CD4-positive, alpha-beta T cell treated with Interferon alpha-2 for 1 hour (primary cell): ENCODE data around the gene MAN1C1.
"Not testable (repeated sequence)": the region's sequence is repeated elsewhere in the genome, so short reads cannot be mapped to it uniquely, and the experiment has no call there.

Source experiments
- DNase-seq, 2 donors: peaks; one replicate each; pipeline ENCODE4 v3.0.0-alpha.2; 2020 to 2022

The MAN1C1 gene

DNA sequence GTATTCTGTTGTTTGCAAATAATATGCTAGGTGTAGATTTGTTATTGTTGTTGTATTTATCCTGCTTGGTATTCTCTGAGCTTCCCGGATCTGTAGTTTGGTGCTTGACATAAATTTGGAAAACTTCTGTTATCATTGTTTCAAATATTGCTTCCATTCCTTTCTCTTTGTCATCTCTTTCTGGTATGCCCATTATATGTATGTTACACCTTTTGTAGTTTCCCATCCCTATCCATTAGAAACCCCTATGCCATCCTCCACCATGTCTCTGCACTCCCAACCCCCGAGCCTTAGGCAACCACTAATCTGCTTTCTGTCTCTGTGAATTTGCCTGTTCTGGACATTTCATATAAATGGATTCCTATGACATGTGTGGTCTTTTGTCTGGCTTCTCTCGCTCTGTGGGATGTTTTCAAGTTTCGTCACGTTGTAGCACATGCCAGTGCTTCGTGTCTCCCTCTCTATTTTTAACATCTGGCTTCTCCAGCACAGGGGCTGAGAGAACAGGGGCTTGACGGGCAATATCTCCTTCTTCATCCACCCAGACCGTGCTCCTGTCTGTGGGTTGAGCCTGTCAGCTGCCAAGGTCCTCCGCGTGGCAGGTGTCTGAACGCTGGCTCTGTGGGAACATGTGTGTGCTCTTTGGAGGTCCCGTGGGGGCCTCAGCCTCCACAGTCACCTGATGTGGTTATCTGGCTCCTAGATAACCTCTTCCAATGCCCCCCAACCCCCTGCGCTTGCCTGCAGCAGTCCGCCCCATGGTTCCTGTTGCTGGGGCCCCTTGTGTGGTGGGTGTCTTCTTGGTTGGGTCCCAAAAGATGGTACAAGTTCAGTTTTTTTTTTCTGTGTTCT, 32.8 kb upstream of the MAN1C1 start:
- no peak for DNase-seq

DNA sequence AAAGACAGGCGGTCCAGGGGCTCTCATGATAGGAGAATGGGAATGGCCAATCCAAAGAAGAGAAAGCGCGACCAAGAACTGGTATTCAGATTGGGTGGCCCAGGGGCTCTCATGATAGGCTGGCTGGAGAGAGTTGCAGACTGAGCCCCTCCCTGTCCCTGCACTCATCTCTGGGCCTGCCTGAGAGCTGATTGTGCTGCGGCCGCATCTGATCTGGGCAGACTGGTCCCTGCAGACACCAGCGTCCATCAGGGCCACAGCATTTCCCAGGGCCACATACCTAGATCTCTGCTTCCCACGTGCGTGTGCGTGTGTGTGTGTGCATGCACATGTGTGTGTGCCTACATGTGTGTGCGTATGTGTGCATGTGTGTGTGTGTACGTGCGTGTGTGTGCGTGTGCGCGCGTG, 30.4 kb upstream of the MAN1C1 start:
- no peak for DNase-seq

DNA sequence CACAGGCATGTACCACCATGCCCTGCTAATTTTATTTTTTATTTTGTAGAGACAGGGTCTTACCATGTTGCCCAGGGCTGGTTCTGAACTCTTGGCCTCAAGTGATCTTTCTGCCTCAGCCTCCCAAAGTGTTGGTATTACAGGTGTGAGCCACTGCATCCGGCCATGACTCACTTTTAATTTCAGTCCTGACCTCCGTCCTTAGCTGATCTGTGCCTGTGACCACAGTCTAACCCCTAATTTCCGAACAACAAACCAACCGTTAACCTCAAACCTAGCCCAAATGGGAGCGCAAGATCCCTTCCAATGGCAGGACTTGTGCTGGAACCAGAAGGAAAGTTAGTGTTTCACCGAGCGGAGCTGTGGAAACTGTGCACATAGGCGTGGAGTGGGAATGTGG, 29.3 kb upstream of the MAN1C1 start:
- DNase-seq: peak in 1 of 2 donors; percentile 12

DNA sequence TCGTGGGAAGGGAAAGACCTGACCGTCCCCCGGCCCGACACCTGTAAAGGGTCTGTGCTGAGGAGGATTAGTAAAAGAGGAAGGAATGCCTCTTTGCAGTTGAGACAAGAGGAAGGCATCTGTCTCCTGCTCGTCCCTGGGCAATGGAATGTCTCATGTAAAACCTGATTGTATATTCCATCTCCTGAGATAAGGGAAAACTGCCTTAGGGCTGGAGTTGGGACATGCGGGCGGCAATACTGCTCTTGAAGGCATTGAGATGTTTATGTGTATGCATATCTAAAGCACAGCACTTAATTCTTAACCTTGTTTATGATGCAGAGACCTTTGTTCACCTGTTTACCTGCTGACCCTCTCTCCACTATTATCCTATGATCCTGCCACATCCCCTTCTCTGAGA, 28.4 kb upstream of the MAN1C1 start:
- DNase-seq: not testable (repeated sequence)

DNA sequence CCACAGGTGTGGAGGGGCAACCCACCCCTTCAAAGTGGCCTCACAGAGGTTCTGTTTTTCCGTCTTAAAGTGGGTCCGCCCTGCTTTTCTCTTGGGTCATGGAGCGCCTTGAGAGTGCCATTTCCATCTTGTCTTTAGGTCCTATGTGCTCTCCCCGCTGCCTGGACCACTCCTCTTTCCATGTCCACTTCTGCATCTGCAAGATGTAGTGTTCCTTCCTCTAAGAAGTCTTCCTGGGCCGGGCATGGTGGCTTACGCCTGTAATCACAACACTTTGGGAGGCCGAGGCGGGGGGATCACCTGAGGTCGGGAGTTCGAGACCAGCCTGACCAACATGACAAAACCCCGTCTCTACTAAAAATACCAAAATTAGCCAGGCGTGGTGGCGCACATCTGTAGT, 27.8 kb upstream of the MAN1C1 start:
- not testable (repeated sequence) for DNase-seq

DNA sequence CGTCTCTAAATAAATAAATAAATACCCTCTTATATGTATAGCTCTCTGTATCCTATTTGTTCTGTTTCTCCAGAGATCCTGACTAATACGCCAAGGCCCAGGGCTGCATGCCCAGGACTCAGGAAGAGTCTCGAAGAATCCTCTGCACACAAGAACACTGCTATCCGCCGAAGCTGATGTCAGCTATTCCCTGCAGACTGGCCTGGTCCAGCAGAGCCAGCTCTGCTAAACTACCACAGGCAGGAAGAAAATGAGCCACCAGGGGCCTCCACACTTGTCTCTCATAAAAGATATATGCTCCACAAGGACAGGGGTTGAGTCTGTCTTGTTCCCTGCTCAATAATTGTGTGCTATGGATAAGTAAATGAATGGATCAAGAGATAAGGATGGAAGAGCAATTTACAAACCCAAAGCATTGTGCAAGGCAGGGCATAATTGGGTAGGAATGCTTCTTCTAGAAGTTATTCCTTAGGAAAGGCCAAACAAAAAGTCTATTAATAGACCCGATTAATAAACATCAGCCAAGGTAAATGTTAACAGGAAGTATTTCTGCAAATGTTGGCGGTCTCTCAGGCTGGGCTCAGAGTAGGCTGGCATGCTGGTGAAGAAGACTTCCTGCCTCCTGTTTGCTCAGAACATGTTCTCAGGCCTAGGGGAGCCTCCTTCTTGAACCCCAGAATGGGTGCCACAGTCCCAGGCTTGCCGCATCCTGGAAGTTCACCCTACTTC, 26.3 kb upstream of the MAN1C1 start:
- no peak for DNase-seq

DNA sequence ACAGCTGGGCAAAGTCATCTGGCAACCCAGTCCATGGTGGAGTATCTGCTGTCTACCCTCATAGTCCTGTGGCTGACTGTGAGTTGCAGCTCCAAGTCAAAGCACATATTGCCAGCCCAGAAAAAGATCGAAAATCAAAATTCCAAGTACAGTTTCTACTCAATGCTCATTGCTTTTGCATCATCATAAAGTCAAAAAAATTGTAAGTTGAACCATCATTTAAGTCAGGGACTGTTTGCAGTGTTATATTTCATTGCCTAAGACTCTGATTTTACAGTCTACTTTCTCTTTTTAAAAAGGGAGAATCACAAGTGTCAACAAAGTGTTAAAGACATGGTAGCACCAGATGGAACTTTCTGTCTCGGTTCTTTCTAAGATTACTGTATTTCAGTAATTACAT, 22.7 kb upstream of the MAN1C1 start:
- DNase-seq: no peak

DNA sequence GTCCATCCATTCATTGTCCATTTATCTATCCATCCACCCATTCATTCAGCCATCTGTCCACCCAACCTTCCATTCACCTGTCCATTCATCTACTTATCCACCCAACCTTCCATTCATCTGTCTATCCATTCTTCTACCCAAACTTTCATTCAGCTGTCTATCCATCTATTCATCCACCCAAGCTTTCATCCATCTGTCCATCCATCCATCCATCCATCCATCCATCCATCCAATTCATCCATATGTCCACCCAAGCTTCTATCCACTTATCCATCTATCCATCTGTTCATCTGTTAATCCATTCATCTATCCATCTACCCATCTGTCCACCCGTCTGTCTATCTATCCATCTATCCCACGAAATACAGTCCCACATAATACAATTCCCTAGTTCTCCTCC, 21.6 kb upstream of the MAN1C1 start:
- no peak for DNase-seq

DNA sequence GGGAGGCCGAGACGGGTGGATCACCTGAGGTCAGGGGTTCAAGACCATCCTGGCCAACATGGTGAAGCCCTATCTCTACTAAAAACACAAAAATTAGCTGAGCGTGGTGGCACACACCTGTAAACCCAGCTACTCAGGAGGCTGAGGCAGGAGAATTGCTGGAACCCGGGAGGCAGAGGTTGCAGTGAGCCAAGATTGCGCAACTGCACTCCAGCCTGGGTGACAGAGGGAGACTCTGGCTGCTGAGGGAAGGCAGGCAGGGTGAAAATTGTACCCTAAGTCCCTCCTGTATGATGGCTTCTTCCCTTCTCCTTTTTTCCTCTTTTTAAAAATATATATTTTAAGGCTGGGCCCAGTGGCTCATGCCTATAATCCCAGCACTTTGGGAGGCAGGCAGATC, 19.9 kb upstream of the MAN1C1 start:
- not testable (repeated sequence) for DNase-seq

DNA sequence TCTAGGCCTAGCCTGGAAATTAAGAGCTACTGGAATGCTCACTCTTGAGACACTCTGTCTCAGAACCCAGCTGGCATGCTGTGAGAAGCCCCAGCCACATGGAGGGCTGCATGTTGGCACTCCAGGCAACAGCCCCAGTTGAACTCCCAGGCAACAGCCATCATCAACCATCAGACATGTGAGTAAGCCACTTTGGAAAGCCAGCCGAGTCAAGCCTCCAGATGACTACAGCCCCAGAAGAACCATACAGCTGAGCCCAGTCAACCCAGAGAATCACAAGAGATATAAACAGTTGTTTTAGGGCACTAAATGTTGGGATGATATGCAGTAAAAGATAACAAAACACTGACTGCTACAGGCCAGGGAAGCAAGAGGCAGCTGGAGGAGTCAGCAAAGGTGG, 17.7 kb upstream of the MAN1C1 start:
- no peak for DNase-seq

DNA sequence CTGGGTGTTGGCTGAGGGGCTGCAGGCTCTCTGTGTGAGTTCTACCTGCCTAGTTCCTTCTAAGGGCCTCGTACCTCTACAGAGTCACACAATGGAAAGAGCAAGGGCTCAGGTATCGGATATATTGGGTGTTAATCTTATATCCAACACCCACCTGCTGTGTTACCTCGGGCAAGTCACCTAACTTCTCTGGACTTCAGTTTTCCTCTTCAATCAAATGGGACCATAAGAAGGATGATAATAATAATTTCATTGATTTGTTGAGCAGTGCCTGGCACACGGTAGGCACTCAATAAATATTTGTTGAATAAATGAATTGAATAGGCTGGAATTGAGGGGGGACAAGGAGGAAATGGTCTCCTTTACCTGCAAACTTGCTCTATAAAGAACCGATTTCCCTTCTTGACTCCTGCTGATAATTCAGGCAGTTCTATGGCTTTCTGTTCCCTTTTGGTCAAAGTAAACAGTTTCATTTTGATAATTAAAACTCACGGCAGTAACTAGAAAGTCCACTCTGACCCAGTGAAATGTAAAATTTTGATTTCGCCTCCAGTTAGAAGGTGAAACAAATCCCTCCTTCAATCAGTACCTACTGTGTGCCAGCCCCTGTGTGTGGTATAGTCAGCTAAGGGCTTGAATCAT, 16.5 kb upstream of the MAN1C1 start:
- DNase-seq: no peak

DNA sequence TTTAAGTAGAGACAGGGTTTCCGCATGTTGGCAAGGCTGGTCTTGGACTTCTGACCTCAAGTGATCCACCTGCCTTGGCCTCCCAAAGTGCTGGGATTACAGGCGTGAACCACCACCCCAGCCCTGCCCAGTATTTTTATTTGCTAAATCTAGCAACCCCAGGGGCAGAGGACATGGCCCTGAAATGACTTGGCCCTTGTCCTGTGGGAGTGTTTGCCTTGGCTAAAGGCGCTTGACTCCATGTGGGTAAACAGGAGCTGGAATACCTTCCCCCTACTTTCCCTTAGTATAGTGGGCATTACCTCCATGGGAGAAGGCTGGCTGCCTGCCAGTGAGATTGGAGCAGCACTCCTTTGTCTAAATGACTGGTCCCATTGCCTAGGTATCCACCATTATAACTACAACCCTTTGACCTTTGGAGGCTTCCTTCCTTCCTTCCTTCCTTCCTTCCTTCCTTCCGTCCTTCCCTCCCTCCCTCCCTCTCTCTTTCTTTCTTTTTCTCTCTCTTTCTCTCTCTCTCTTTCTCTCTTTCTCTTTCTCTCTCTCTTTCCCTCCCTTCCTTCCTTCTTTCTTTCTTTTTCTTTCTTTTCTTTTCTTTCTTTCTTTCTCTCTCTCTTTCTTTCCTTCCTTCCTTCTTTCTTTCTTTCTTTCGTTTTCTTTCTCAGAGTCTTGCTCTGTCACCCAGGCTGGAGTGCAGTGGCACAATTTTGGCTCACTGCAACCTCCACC, 15.5 kb upstream of the MAN1C1 start:
- not testable (repeated sequence) for DNase-seq

DNA sequence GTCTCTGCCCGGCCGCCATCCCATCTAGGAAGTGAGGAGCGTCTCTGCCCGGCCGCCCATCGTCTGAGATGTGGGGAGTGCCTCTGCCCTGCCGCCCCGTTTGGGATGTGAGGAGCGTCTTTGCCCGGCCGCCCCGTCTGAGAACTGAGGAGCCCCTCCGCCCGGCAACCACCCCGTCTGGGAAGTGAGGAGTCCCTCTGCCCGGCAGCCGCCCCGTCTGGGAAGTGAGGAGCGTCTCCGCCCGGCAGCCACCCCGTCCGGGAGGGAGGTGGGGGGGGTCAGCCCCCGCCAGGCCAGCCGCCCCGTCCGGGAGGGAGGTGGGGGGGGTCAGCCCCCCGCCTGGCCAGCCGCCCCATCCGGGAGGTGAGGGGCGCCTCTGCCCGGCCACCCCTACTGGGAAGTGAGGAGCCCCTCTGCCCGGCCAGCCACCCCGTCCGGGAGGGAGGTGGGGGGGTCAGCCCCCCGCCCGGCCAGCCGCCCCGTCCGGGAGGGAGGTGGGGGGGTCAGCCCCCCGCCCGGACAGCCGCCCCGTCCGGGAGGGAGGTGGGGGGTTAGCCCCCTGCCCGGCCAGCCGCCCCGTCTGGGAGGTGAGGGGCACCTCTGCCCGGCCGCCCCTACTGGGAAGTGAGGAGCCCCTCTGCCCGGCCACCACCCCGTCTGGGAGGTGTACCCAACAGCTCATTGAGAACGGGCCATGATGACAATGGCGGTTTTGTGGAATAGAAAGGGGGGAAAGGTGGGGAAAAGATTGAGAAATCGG, 12.6 kb upstream of the MAN1C1 start:
- DNase-seq: not testable (repeated sequence)

DNA sequence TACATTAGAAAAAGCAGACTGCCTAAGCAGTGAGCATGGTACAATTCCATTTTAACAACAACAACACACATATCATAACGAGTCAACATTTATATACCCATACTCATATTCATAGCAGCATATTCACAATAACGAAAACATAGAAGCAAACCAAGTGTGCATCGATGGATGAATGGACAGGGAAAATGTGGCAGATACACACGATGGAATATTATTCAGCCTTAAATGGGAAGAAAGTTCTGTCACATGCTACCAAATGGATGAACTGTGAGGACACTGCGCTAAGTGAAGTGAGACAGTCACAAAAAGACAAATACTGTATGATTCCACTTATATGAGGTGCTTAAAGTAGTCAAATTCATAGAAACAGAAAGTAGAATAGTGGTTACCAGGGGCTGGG, 9.5 kb upstream of the MAN1C1 start:
- DNase-seq: no peak

DNA sequence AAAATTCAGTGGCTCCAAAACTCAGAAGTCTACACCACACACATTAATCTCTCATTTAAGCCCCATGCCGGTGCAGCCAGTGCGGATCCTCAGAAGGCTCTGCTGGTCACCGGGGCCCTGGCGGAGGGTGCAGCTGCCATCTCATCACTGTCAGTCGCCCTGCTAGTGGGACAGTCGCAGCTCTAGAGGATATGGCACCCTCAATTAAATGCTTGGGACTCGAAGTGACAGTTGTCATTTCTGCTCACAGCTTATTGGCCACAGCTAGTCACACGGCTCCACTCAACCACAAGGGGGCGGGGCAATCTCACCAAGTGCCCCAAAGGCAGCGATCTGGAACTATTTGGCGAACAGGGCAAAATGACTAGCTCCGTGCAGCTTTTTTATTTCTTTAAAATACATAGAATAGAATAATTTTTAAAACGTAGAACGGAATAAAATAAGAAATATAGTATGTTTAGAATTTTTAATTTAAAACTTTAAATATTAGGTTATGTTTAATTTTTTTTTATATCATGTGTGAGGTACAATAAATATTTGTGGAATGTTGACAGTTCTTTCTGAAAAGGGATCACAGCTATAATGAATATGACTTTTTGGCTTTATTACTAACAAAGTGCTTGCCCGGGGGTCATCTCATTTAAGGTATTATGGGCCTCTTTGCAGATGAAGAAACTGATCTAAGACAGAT, 8.0 kb upstream of the MAN1C1 start:
- DNase-seq: peak; percentile 85 to 90

DNA sequence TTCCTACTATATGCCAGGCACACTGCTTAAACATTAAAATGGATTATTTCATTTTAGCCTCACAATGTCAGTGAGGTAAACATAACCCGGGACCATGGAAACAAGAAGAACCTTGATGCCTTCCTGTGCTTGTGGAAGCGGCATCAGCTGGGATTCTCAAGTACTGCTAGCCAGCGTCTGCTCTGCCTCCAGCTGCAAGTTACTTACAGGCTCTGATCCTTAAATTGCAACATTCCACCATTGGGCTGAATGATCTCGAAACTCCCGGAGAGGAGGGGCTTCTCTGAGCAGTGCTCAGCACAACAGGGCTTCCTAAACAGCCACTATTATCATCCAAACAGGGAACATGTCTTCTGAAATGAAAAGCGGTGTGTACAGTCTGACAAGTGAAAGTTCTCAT, 6.7 kb upstream of the MAN1C1 start:
- DNase-seq: no peak

DNA sequence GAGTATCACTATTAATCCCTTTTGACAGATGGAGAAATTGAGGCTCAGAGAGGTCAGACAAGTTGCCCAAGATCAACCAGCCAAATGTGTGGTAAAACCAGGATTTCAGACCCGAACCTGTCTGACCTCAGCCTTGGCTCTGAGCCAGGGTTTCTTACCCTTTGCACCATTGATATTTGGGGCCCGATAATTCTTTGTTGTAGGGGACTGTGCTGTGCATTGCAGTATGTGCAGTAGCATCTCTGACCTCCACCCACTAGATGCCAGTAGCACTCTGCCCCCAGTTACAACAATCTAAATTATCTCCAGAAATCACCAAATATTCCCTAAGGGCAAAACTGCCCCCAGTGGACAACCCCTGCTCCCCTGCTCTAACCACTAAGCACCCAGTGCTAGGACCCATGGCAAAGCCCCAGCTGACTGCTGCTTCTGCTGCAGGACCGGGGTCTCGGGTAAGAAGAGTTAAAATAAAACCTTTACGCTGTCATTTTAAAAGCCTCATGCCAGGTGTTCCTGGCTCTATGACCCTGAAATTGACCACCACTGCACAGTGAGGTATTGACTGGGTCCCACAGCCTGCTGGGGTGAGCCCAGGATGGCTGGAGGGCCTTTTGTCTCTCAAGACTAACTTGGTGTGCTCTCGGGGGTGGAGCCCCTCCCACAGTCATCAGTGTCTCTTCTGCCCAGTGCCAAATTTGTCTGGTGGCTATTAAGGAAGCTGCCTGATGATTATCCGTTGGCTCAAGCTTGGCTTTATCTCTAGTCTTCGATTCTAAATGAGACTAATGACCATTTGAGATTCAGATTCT, 5.6 kb upstream of the MAN1C1 start:
- peak in 1 of 2 donors; percentile 45 for DNase-seq

DNA sequence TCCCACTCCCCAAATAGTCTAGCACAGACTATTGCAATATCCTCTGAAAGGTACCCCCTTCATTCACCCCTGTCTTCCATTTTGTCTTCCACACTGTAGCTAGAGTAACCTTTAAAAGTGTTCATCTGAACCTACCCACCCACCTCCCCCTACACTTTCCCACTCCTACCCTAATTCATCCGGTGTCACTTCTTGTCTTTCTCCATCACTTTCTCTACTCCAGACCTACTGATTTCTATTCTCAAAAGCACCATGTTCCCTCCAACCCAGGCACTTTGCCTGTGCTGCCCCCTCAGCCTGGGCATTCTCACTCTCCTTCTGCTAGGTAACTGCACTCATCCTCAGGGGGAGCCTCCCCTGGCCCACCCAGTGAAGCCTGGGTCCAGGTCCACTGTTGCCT, 4.7 kb upstream of the MAN1C1 start:
- DNase-seq: no peak

DNA sequence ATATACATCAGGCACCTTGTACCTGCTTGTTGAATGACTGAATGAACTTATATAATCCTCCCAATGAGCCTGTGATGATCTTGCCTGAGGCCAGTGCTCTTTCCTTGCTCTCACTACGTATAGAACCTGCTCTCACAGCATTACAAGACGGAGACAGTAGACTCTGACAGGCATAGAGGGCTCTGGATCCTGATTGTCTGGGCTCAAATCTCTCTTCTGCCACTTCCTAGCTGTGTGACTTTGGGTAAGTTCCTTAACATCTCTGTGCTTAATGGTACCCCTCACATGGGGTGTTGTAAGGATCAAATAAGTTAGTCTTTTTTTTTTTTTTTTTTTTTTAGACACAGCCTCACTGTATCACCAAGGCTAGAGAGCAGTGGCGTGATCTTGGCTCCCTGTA, 4.2 kb upstream of the MAN1C1 start:
- DNase-seq: no peak

DNA sequence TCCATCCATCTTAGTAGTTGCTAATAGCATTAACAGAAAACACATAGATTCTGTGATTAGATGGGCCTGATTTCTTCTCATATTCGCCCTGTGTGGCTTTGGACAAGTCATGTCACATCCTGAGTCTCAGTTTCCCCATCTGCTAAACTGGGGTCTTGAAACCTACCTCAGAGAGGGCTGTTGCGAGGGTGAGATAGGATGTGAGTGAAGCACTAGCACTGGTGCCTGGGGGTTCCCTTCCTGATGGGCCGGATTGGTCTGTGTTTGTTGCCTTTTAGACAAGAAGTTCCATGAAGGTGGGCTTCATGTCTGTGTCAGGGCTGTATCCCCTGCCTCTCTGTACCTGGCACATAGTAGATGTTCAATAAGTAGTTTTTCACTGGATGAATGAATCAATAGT, 3.5 kb upstream of the MAN1C1 start:
- no peak for DNase-seq
